ENCODE results near the gene RHPN2. TPM values are rescaled to one million over a fixed set of nuclear protein-coding genes. Genes with fewer than 3 reads are reported as not detected.
A peak's percentile ranks its signal among the peaks of the same experiment; 100 is the strongest.
"Not testable (repeated sequence)": the region's sequence is repeated elsewhere in the genome, so short reads cannot be mapped to it uniquely, and the experiment has no call there.

Gene RHPN2
- total RNA-seq, 4 donors from 2014 or later = 46.2 to 75.6 (median 61.9) TPM

GRCh38 chr19:32977813-32978212 is 86.9 kb downstream of the RHPN2 start:
- H3K36me3 ChIP-seq, H3K27me3 ChIP-seq, H3K27ac ChIP-seq: not testable (repeated sequence)

GRCh38 chr19:32977280-32977679 is 87.4 kb downstream of the RHPN2 start:
- TF ChIP-seq POLR2A (IDR thresholded peaks at IDR 0.05) (no peak), CTCF (IDR thresholded peaks at IDR 0.05) (no peak)
- DNase-seq = no peak
- Histone ChIP-seq H3K4me1 (no peaks in the 10 kb centered on the region), H3K27me3 (no peaks in the 10 kb centered on the region), H3K36me3 (peaks cover 0 to 3% (median 0%) of the 10 kb centered on the region in 3 donors), H3K4me3 (no peak overlapping the region), H3K9me3 (no peaks in the 10 kb centered on the region), H3K27ac (peak overlapping the region in 1 of 4 donors; percentile 62)

More at GRCh38 chr19:32977813-32978212, 86.9 kb downstream of the RHPN2 start:
- H3K4me1 ChIP-seq, H3K4me3 ChIP-seq, DNase-seq, H3K9me3 ChIP-seq: not testable (repeated sequence)

- H3K27ac ChIP-seq = peak overlapping the region in 1 of 4 donors; percentile 12
- peaks cover 0 to under 1% (median 0%) of the 10 kb centered on the region in 4 donors for H3K4me1 ChIP-seq
- no peak for TF ChIP-seq POLR2A (IDR thresholded peaks at IDR 0.05)
- peak; percentile 16 to 88 (median 76) for TF ChIP-seq CTCF (IDR thresholded peaks at IDR 0.05)
Observed at GRCh38 chr19:32976223-32976805, 88.4 kb downstream of the RHPN2 start.

GRCh38 chr19:32971715-32972540 is 92.8 kb downstream of the RHPN2 start, which contains the start of the genes CEP89 and FAAP24:
CEP89 (minus strand) TSS chr19:32971958; CDS start chr19:32971874, 84 bp downstream.
FAAP24 (plus strand) TSS chr19:32972242; CDS start chr19:32973197, 955 bp downstream.
- Histone ChIP-seq H3K27ac (peak within 1 kb of the TSS; percentile 71 to 79 (median 76)), H3K36me3 (no peaks in the 10 kb centered on the region), H3K9me3 (no peaks in the 10 kb centered on the region), H3K27me3 (no peaks in the 10 kb centered on the region), H3K4me1 (peaks cover 0 to 10% (median 4%) of the 10 kb centered on the region in 4 donors), H3K4me3 (peak within 1 kb of the TSS; percentile 65 to 93 (median 82))
- peak; percentile 98 to 99 (median 98) for DNase-seq
- TF ChIP-seq CTCF (IDR thresholded peaks at IDR 0.05) (peak in 3 of 6 experiments; percentile 9 to 40 (median 30)), POLR2A (IDR thresholded peaks at IDR 0.05) (peak; percentile 36 to 48)

More at GRCh38 chr19:32976223-32976805, 88.4 kb downstream of the RHPN2 start:
- DNase-seq = peak; percentile 52 to 89 (median 85)
- H3K27me3 ChIP-seq = no peaks in the 10 kb centered on the region
- H3K4me3 ChIP-seq = no peak overlapping the region
- H3K36me3 ChIP-seq = peaks cover 0 to 3% (median 0%) of the 10 kb centered on the region in 3 donors
- no peaks in the 10 kb centered on the region for H3K9me3 ChIP-seq

GRCh38 chr19:32971012-32971595 is 93.6 kb downstream of the RHPN2 start:
- peak overlapping the region in 2 of 4 donors; percentile 7 to 71 for H3K27ac ChIP-seq
- DNase-seq = no peak
- H3K4me1 ChIP-seq = peaks cover 0 to 10% (median 4%) of the 10 kb centered on the region in 4 donors
- no peaks in the 10 kb centered on the region for H3K9me3 ChIP-seq
- H3K36me3 ChIP-seq = peaks cover 0 to 1% (median 0%) of the 10 kb centered on the region in 3 donors
- TF ChIP-seq POLR2A (IDR thresholded peaks at IDR 0.05) (no peak), CTCF (IDR thresholded peaks at IDR 0.05) (no peak)
- H3K4me3 ChIP-seq = peak overlapping the region; percentile 65 to 93 (median 82)
- H3K27me3 ChIP-seq = no peaks in the 10 kb centered on the region

All from Peyer's patch (tissue), 4 donors.